Amygdala (tissue), 56 donors: ENCODE results near the gene ST8SIA2.

Source experiments
- DNase-seq, 56 donors: peaks; one replicate each; lab custom pipeline; 2025; lab: John Stamatoyannopoulos, UW

ST8SIA2 gene

GRCh38 chr15:92393071-92393979 is at the start of gene ST8SIA2:
TSS of gene ST8SIA2 (plus strand) at chr15:92393881. CDS start at chr15:92394065, 184 bp downstream.
- DNase-seq: peak in 1 of 56 donors; percentile 8

DNA sequence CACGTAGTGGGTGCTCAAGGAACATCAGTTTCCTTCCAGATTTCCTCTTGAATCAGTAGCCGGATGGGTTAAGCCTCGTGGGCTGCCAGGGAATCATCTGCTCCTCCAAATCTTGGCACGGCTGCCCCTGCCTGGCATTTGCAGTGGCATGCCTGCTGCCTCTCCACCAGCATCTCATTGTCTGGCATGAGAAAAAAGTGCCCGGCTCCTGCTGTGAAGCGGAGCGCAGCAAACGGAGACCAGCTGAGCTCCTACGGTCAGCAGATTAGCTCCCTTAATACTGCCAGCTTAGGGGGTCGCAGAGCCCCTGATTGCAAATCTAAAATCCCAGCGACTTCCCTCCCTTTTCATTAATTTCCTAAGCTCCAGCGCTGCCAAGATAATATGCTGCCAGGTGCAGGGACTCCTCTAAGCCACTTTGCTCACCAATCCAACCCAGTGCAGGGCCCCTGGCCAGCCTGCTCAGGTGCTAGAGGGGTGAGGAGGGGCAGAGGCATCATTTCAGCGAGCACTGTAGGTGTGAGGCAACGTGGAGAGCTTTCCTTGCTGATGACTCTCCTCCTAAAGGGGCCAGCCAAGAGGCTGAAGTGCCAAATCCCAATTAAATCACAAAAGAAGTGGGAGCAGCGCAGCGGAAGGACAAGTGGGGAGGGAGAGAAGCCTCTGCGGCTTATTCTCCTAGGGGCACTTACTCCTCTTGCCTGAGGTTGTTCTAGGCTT is 49.6 kb upstream of the ST8SIA2 start:
- DNase-seq: peak in 45 of 56 donors; percentile 5 to 67 (median 29)

DNA sequence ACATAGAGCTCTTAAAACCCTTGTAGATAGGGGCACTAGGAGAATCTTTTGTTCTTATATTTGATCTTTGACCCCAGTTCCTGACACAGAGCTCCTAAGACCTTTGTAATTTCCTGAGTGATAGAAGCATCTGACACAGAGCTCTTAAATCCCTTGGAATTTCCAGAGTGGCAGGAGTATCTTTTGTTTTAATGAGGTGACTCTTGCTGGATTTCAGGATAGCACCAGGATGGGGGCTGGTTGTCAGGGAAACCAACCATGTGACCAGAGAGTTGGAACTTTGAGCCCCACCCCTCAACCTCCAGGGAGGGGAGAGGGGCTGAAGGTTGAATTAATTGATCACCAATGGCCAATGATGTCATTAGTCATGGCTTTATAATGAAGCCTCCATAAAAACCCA is 47.6 kb upstream of the ST8SIA2 start:
- DNase-seq: no peak

DNA sequence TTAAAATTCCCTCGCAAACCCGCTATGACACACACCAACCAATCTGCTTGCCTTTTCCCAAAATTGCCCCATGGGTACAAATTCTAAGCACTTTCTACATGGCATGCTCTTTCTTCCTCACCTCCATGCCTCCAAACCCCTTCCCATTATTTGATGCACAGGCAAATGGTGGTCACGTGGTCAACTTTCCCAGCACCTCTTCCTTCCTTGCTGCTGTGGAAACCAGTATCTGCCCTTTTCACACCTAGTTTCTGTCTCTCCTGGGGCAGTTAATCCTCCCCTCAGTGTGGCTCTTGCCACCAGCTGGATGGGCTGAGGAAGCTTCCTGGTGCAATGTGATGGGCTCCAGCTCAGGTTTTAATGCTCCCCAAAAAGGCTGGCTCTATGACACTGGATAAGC is 38.4 kb upstream of the ST8SIA2 start:
- no peak for DNase-seq

DNA sequence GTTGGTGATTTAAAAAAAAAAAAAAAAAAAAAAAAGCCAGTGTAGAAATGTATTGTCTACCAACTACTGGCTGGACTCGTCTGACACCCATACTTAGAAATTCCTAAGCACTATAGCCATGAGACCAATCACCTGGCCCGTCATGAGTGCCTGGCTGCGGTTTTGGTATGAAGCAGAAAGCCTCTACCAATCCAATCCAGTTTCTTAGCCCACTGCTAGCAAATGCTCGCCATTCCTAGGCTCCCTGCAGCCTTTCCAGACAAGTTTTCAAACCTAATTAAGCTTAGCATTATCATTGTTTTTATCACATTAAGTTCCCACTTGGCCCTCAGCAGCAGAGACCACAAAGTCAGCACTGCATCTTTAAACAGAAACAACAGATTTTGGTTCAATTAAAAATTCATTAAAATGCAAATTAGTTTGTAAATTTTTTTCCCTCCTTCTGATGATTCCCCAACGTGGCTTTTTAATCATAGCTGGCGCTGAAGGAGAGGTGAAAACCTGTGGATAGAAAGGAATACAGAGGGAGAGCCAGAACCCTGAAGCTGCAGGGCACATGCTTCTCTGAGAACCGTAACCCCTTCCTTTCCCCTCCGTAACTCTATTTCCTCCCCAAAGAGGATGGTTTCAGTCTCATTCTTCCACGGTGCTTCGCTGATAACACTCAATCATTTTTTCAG is 32.2 kb upstream of the ST8SIA2 start:
- DNase-seq: no peak

DNA sequence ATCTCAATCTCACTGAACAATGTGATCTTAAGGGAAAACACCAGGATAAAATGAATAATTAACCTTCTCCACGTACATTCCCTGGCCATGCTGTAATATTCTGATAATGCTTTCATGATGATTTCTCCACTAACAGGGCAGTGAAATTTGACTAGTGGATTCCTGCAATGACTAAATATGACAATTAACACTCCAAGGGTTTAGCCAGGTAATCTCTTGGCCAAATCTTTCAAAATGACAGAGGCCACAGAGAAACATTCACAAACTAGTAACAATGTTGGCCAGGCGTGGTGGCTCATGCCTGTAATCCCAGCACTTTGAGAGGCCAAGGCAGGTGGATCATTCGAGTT is 31.7 kb upstream of the ST8SIA2 start:
- no peak for DNase-seq

DNA sequence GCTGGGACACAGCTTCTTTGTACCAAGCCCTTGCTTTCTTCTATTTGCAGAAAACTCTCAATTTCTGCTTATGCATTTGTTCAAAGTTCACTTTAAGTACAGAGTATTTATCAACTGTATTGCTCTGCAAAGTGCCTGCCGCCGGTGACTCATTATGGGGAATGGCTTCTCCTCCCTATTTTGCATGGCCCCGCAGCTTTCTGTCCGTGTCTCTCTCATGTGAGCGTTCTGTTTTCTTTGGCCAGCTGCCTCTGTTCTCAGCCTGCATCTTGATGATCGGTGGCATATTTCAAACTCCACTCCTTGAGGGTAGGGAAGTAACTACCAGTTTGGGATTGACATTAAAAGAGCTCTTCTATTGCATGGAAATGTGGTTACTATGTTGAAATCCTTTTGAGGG is 28.6 kb upstream of the ST8SIA2 start:
- DNase-seq: no peak

DNA sequence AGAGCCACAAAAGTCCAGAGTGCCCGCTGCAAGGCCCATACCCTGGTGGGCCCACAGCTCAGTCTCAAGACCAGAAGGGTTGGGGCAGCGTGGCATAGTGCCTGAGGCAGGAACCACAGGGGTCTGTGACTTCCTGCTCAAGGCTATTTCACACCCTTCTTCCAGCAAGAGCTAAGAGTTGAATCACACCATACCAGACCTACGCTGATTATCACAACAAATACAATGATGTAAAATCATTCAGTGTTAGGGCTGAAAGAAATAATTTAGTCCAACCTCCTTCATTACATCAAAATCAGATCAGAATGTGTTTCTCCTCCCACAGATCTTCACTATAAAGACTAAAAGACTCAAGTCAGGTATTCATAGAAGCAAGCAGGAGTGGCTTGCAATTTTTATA is 27.8 kb upstream of the ST8SIA2 start:
- no peak for DNase-seq

- no peak for DNase-seq
Measured at GRCh38 chr15:92366381-92366780, 27.3 kb upstream of the ST8SIA2 start.

- no peak for DNase-seq
Measured at GRCh38 chr15:92375057-92375456, 18.6 kb upstream of the ST8SIA2 start.

GRCh38 chr15:92376109-92376508 is 17.6 kb upstream of the ST8SIA2 start:
- no peak for DNase-seq

DNA sequence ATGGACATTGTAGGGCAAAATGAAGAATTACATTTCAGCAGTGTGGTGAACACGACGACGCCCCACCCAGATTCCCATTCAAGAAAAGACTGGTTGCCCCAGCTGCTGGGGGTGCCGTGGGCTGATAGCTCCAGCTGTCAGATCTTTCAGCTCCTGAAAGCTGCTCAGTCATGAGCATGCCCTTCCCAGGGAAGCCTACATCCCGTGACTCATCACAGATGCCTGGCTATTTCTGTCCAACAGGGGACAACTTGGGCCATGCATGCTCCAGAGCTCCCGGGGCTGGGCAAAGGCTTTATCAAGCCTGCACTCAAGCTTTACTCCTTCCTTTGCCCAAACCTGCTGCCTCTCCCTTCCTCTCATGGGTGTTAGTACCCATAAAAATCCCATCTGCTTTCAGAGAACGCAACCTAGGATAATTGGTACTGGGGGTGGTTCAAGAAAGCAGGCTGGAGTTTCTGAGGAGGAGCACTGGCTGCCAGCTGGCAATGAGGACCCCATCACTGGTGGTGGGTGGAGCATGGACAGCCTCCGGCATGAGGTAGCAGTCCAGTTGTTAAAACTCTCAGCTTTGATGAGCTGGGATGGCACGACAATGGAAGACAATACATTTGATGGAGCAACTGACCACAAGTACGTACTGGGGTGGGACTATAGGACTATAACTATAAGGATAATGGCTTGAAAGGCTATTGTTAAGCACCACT is 16.4 kb upstream of the ST8SIA2 start:
- DNase-seq: peak in 2 of 56 donors; percentile 12 to 26

DNA sequence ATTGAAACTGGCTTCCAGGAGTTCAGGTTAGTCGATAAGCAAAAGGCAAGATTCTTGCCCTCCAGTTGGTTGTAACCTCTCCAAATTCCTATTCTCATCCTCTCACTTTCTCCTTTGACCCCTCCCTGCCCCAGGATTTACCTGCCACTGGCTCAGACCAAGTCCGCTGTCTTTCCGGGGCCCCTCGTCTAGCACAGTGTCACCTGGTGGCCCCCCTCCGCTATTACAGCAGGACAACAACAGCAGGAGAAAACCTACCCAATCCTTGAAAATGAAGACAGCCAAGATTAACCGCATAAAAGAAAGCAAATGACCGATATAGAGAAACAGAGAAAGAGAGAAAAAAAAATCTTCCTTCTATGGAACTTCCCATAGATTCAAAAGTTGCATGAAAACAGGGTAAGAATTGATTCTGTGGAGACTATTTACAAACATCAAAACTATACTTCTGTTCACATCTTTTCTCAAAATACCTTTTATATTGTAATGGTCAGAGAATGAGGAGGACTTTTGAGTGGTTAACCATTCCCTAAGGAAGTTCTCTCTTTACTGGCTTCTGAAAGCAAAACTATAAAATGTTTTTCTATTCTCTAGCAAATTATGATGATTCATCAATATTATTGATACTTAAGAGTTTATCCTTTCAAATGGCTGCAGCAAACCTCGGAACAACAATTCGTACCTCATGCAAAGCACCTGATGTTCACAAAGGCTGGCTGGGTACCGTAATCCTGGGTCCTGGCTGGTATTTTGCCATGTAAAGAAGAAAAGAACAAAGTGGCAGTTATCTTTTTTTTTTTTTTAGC is 10.0 kb upstream of the ST8SIA2 start:
- DNase-seq: no peak

- DNase-seq: no peak
Measured at GRCh38 chr15:92384381-92384780, 9.3 kb upstream of the ST8SIA2 start.

GRCh38 chr15:92385096-92385495 is 8.6 kb upstream of the ST8SIA2 start:
- no peak for DNase-seq

- peak in 2 of 56 donors; percentile 17 to 38 for DNase-seq
Measured at GRCh38 chr15:92391640-92392039, 2.0 kb upstream of the ST8SIA2 start.

GRCh38 chr15:92392462-92392861 is 1.2 kb upstream of the ST8SIA2 start:
- DNase-seq: no peak

DNA sequence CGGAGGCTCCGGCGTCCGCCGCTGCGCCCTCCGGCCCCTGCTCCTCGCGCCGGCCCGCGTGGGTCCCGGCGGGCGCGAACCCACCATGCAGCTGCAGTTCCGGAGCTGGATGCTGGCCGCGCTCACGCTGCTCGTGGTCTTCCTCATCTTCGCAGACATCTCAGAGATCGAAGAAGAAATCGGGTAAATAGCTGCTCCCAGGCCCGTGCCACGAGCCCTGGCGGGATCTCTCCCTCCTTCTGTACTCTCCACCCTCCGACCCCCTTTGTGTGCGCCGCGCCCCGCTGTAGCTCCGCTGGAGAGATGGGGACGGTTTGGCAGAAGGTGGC is 263 bp downstream of the ST8SIA2 start:
- DNase-seq: no peak

GRCh38 chr15:92394309-92395097 is 822 bp downstream of the ST8SIA2 start:
- no peak for DNase-seq
